ENCODE measurements around the gene FRG1.
"Not testable (repeated sequence)": the region's sequence is repeated elsewhere in the genome, so short reads cannot be mapped to it uniquely, and the experiment has no call there.

FRG1 gene

GRCh38 chr4:189985651-189986243 is 45.1 kb downstream of the FRG1 start:
- DNase-seq = not testable (repeated sequence)

- no peak for DNase-seq
Observed at GRCh38 chr4:189988877-189989431, 48.3 kb downstream of the FRG1 start.

GRCh38 chr4:189989941-189990340 is 49.3 kb downstream of the FRG1 start:
- not testable (repeated sequence) for DNase-seq
